Measurements from ENCODE around the gene AK8.

Gene AK8

DNA sequence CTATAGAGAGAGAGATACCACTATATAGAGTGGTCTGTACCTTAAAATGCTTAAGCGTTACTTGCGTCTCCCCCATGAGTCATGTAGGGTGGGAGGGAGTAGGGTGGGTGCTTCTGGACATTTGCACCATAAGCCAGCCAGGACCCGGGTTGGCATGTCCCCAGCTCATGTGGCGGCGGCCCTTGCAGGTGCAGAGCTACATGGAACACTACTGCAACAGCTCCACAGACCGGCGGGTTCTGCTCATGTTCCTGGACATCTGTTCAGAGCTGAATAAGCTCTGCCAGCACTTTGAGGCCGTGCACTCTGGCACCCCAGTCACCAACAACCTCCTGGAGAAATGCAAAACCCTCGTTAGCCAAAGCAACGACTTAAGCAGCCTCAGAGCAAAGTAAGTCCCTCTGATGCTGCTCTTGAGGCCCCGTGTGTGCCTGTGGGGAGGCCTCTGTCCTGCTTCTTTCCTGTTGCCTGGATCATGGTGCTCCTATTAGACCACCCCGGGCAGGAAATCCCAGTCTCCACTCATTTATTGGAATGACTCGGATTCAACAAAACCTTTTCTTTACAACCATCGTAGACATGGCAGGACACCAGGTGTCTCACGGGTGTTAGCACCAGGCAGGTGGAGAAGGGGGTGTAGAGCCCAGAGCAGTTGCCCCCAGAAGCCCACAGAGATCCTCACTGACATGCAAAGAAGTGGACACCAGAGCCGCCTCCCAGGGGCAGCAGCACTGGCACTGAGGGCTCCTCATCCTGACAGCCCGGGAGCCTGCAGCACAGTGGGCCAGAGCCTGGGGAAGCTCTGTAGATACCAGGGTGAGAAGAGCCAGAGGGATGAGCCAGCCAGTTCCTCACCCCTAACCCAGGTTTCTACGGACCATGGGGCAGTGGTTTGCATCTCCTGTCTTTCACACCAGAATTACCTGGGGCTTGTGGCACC lies 9.4 kb upstream of the AK8 start:
- H3K9me3 ChIP-seq (ENCODE audit: control insufficient read depth in 2 of 2, low read length in 2 of 2), result no peaks in the 10 kb centered on the region
- no peaks in the 10 kb centered on the region for H3K27me3 ChIP-seq (ENCODE audit: control insufficient read depth in 2 of 2, insufficient read depth in 2 of 2, low read length in 2 of 2)
- no peak overlapping the region for H3K9ac ChIP-seq (ENCODE audit: low read depth in 1 of 2, low read length in 2 of 2)
- no peaks in the 10 kb centered on the region for H3K36me3 ChIP-seq (ENCODE audit: control insufficient read depth in 2 of 2, insufficient read depth in 2 of 2, low read length in 2 of 2)
- no peak overlapping the region for H3K27ac ChIP-seq (ENCODE audit: low read depth in 2 of 2, low read length in 2 of 2)
- H3K4me3 ChIP-seq (ENCODE audit: low read length in 2 of 2), result no peak overlapping the region
- no peaks in the 10 kb centered on the region for H3K4me1 ChIP-seq (ENCODE audit: control insufficient read depth in 2 of 2, insufficient read depth in 2 of 2, low read length in 2 of 2)

DNA sequence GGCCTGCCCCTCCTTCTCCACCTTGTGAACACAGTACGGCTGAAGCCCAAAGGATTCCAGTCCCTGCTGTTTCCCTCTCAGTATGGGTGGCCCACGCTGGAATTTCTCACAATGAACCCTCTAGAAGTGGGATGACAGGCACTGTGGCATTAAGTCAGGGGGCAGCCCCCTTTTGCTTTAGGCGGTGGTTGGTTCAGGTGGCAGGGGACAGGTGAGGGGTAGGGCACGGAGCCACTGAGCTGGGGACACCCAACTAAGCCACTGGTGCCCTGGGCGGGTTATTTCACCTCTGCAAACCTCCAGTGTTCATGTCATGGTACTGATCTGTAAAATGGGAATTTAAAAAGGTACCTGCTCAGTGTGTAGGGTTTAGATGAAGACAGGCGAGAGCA lies 8.2 kb upstream of the AK8 start:
- no peaks in the 10 kb centered on the region for H3K4me1 ChIP-seq (ENCODE audit: control insufficient read depth in 2 of 2, insufficient read depth in 2 of 2, low read length in 2 of 2)
- H3K9me3 ChIP-seq (ENCODE audit: control insufficient read depth in 2 of 2, low read length in 2 of 2), result no peaks in the 10 kb centered on the region
- H3K27ac ChIP-seq (ENCODE audit: low read depth in 2 of 2, low read length in 2 of 2), result no peak overlapping the region
- no peaks in the 10 kb centered on the region for H3K36me3 ChIP-seq (ENCODE audit: control insufficient read depth in 2 of 2, insufficient read depth in 2 of 2, low read length in 2 of 2)
- no peaks in the 10 kb centered on the region for H3K27me3 ChIP-seq (ENCODE audit: control insufficient read depth in 2 of 2, insufficient read depth in 2 of 2, low read length in 2 of 2)
- no peak overlapping the region for H3K9ac ChIP-seq (ENCODE audit: low read depth in 1 of 2, low read length in 2 of 2)
- H3K4me3 ChIP-seq (ENCODE audit: low read length in 2 of 2), result no peak overlapping the region

- no peaks in the 10 kb centered on the region for H3K27me3 ChIP-seq (ENCODE audit: control insufficient read depth in 2 of 2, insufficient read depth in 2 of 2, low read length in 2 of 2)
- no peaks in the 10 kb centered on the region for H3K36me3 ChIP-seq (ENCODE audit: control insufficient read depth in 2 of 2, insufficient read depth in 2 of 2, low read length in 2 of 2)
- H3K4me1 ChIP-seq (ENCODE audit: control insufficient read depth in 2 of 2, insufficient read depth in 2 of 2, low read length in 2 of 2), result no peaks in the 10 kb centered on the region
- H3K9ac ChIP-seq (ENCODE audit: low read depth in 1 of 2, low read length in 2 of 2), result no peak overlapping the region
- no peak overlapping the region for H3K4me3 ChIP-seq (ENCODE audit: low read length in 2 of 2)
- no peaks in the 10 kb centered on the region for H3K9me3 ChIP-seq (ENCODE audit: control insufficient read depth in 2 of 2, low read length in 2 of 2)
- H3K27ac ChIP-seq (ENCODE audit: low read depth in 2 of 2, low read length in 2 of 2), result no peak overlapping the region
Measured at GRCh38 chr9:132885720-132886333, 7.7 kb upstream of the AK8 start.

DNA sequence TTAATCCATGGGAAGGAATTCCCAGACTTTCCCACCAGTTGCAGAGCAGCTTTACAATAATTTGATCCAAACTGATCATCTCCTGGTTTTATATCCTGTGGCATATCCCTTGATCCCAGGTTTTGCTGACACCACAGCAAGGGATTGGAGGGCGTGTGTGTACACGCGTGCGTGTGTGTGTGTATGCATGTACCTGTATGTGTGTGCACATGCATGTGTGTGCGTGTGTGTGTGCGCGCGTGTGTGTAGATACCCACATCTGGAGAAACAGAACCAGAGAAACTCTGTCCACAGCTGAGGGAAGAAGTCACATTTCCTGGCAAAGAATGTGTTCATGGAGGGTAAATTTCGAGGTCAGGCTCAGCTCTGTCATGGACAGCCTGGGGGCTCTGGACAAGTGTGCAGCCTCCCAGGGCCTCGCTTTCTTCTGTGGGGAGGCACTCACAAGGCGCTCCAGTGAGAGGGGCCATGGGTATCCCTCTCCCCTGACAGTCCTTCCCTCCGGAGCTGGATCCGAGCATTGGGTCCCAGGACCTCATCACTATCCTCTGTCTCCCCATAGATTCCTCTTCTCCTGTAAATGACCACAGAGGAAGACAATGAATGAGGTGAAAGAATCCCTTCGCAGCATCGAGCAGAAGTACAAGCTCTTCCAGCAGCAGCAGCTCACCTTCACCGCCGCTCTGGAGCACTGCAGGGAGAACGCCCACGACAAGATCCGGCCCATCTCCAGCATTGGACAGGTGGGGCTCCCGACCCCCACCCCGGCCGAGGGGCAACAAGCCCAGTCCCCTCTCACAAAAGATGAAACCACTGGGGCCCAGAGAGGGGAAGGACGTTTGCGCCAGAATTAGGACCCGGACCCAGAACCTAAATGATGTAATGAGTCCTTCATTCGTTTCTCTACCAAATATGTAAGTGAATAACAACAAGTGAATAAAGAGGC lies 5.5 kb upstream of the AK8 start:
- Histone ChIP-seq H3K9ac (ENCODE audit: low read depth in 1 of 2, low read length in 2 of 2) (no peak overlapping the region), H3K4me1 (ENCODE audit: control insufficient read depth in 2 of 2, insufficient read depth in 2 of 2, low read length in 2 of 2) (peaks cover 0 to 3% of the 10 kb centered on the region in 2 donors), H3K9me3 (ENCODE audit: control insufficient read depth in 2 of 2, low read length in 2 of 2) (no peaks in the 10 kb centered on the region), H3K4me3 (ENCODE audit: low read length in 2 of 2) (no peak overlapping the region), H3K36me3 (ENCODE audit: control insufficient read depth in 2 of 2, insufficient read depth in 2 of 2, low read length in 2 of 2) (no peaks in the 10 kb centered on the region), H3K27me3 (ENCODE audit: control insufficient read depth in 2 of 2, insufficient read depth in 2 of 2, low read length in 2 of 2) (no peaks in the 10 kb centered on the region), H3K27ac (ENCODE audit: low read depth in 2 of 2, low read length in 2 of 2) (no peak overlapping the region)

GRCh38 chr9:132882616-132883015 lies 4.5 kb upstream of the AK8 start:
- H3K9ac ChIP-seq (ENCODE audit: low read depth in 1 of 2, low read length in 2 of 2), result no peak overlapping the region
- H3K9me3 ChIP-seq (ENCODE audit: control insufficient read depth in 2 of 2, low read length in 2 of 2), result no peaks in the 10 kb centered on the region
- H3K36me3 ChIP-seq (ENCODE audit: control insufficient read depth in 2 of 2, insufficient read depth in 2 of 2, low read length in 2 of 2), result no peaks in the 10 kb centered on the region
- no peaks in the 10 kb centered on the region for H3K27me3 ChIP-seq (ENCODE audit: control insufficient read depth in 2 of 2, insufficient read depth in 2 of 2, low read length in 2 of 2)
- peaks cover 5% of the 10 kb centered on the region in 2 donors for H3K4me1 ChIP-seq (ENCODE audit: control insufficient read depth in 2 of 2, insufficient read depth in 2 of 2, low read length in 2 of 2)
- H3K4me3 ChIP-seq (ENCODE audit: low read length in 2 of 2), result no peak overlapping the region
- no peak overlapping the region for H3K27ac ChIP-seq (ENCODE audit: low read depth in 2 of 2, low read length in 2 of 2)

GRCh38 chr9:132881826-132882225 lies 3.7 kb upstream of the AK8 start:
- Histone ChIP-seq H3K27ac (ENCODE audit: low read depth in 2 of 2, low read length in 2 of 2) (no peak overlapping the region), H3K27me3 (ENCODE audit: control insufficient read depth in 2 of 2, insufficient read depth in 2 of 2, low read length in 2 of 2) (no peaks in the 10 kb centered on the region)

DNA sequence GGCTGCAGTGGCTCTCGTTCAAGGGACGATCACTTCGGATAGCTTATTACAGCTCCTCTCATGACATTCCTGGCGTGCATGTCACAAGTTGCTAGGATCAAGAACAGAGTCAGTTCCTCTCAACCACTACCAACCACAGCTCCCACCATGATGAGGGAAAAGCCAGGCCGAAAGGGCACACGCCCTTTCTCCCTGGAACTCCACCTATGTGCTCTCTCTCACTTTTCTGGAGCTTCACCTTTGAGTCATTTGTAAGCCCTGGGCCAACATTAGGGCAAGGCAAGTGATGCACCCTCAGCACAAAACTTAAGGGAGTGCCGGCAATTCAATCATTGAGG lies 2.2 kb upstream of the AK8 start:
- peaks cover 6 to 7% of the 10 kb centered on the region in 2 donors for H3K4me1 ChIP-seq (ENCODE audit: control insufficient read depth in 2 of 2, insufficient read depth in 2 of 2, low read length in 2 of 2)
- no peaks in the 10 kb centered on the region for H3K36me3 ChIP-seq (ENCODE audit: control insufficient read depth in 2 of 2, insufficient read depth in 2 of 2, low read length in 2 of 2)
- no peaks in the 10 kb centered on the region for H3K9me3 ChIP-seq (ENCODE audit: control insufficient read depth in 2 of 2, low read length in 2 of 2)
- H3K27me3 ChIP-seq (ENCODE audit: control insufficient read depth in 2 of 2, insufficient read depth in 2 of 2, low read length in 2 of 2), result no peaks in the 10 kb centered on the region
- no peak overlapping the region for H3K27ac ChIP-seq (ENCODE audit: low read depth in 2 of 2, low read length in 2 of 2)
- no peak overlapping the region for H3K9ac ChIP-seq (ENCODE audit: low read depth in 1 of 2, low read length in 2 of 2)
- H3K4me3 ChIP-seq (ENCODE audit: low read length in 2 of 2), result no peak overlapping the region

More at GRCh38 chr9:132881826-132882225, 3.7 kb upstream of the AK8 start:
- no peak overlapping the region for H3K4me3 ChIP-seq (ENCODE audit: low read length in 2 of 2)
- no peaks in the 10 kb centered on the region for H3K9me3 ChIP-seq (ENCODE audit: control insufficient read depth in 2 of 2, low read length in 2 of 2)
- peaks cover 6 to 7% of the 10 kb centered on the region in 2 donors for H3K4me1 ChIP-seq (ENCODE audit: control insufficient read depth in 2 of 2, insufficient read depth in 2 of 2, low read length in 2 of 2)
- no peak overlapping the region for H3K9ac ChIP-seq (ENCODE audit: low read depth in 1 of 2, low read length in 2 of 2)
- H3K36me3 ChIP-seq (ENCODE audit: control insufficient read depth in 2 of 2, insufficient read depth in 2 of 2, low read length in 2 of 2), result no peaks in the 10 kb centered on the region

DNA sequence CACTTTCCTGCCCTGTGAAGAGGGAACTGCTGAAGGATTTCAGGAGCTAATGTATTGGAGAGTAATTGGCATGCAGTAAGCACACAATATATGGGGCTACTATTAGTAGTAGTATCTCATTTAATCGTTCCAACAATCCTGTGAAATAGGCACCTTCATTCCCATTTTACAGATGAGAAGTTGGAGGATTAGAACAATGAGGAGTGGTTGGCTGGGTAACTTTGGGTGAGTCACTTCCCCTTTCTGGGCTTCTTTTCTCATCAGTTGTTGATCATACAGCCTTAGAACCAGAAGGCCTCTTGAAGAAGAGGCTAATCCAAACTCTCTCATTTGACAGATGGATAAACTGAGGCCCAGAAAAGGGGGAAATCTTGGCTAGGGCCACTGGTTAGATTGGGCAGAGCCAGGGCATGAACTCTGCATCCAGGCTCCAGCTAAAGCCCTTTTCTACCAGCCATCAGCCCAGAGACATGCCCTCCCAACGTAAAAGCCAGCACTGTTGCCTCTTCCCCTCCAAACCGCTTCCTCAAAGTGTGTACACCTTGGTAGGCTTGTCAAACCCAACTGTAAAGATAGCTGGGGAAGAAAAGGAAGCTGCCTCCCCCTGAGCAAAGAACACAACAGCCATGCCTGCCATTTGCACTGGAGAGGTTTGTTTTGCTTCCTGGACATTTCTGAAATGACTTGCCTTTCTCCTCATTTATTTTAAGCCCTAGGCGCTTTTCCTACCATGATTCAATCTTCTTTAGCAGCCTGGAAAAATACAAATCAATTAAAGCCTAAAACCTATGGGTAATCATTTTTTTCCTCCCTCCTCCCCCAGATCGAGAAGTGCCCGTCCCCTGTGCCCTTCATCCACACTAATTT lies 1.6 kb upstream of the AK8 start:
- H3K4me3 ChIP-seq (ENCODE audit: low read length in 2 of 2), result peak overlapping the region; percentile 90 to 93

DNA sequence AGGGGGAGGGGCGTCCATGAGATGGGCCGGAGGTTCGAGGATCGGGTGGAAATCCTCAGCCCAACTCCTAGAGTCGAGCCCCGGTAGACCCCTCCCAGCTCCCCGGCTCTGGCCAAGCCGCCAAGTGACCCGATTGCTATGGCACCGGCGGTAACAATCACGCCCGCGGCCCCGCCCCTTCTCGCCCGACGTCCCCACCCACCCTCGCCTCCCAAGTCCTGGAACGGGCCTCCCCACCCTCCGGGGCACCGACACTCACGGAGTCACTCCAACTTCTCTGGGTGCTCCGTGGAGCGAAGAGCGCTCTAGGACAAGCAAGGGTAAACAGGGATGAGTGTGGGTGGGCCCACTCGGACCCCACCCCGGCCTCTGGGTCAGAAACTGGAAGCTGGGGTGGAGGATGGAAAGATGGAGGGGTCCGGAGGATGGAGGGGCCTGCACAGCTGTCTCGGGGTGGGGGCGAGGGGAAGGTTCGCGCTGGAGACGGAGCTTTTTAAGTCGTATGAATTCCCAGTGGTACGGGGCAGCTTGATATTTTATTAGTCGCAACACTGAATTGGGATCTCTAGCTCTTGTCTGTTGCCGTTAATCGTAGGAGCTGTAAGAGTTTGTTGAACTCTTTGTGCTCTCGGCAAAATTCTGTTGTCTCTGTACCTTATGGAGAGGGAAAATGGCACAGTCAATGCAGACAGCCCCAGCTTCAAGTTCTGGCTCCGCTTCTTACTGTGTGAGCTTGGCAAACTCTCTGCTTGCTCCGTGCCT lies 792 bp upstream of the AK8 start, which contains the start of gene SPACA9:
TSS of gene SPACA9 (plus strand) at position 204 of the 762 bp plus-strand sequence. CDS start 5,050 bp downstream, outside the sequence.
- H3K9me3 ChIP-seq (ENCODE audit: control insufficient read depth in 2 of 2, low read length in 2 of 2), result no peaks in the 10 kb centered on the region
- H3K4me3 ChIP-seq (ENCODE audit: low read length in 2 of 2), result peak within 1 kb of the TSS; percentile 90 to 93
- H3K4me1 ChIP-seq (ENCODE audit: control insufficient read depth in 2 of 2, insufficient read depth in 2 of 2, low read length in 2 of 2), result peaks cover 6 to 7% of the 10 kb centered on the region in 2 donors
- no peaks in the 10 kb centered on the region for H3K36me3 ChIP-seq (ENCODE audit: control insufficient read depth in 2 of 2, insufficient read depth in 2 of 2, low read length in 2 of 2)
- no peaks in the 10 kb centered on the region for H3K27me3 ChIP-seq (ENCODE audit: control insufficient read depth in 2 of 2, insufficient read depth in 2 of 2, low read length in 2 of 2)
- peak within 1 kb of the TSS; percentile 85 for H3K9ac ChIP-seq (ENCODE audit: low read depth in 1 of 2, low read length in 2 of 2)
- peak within 1 kb of the TSS; percentile 73 to 77 for H3K27ac ChIP-seq (ENCODE audit: low read depth in 2 of 2, low read length in 2 of 2)

More for the DNA sequence above, 1.6 kb upstream of the AK8 start:
- Histone ChIP-seq H3K4me1 (ENCODE audit: control insufficient read depth in 2 of 2, insufficient read depth in 2 of 2, low read length in 2 of 2) (peaks cover 6 to 7% of the 10 kb centered on the region in 2 donors), H3K9me3 (ENCODE audit: control insufficient read depth in 2 of 2, low read length in 2 of 2) (no peaks in the 10 kb centered on the region), H3K9ac (ENCODE audit: low read depth in 1 of 2, low read length in 2 of 2) (no peak overlapping the region), H3K27ac (ENCODE audit: low read depth in 2 of 2, low read length in 2 of 2) (no peak overlapping the region), H3K27me3 (ENCODE audit: control insufficient read depth in 2 of 2, insufficient read depth in 2 of 2, low read length in 2 of 2) (no peaks in the 10 kb centered on the region), H3K36me3 (ENCODE audit: control insufficient read depth in 2 of 2, insufficient read depth in 2 of 2, low read length in 2 of 2) (no peaks in the 10 kb centered on the region)

Data from mucosa of rectum (tissue), 2 donors.